Measurements from ENCODE around the gene PABPN1. TPM values are rescaled to one million over a fixed set of nuclear protein-coding genes. Genes with fewer than 3 reads are reported as not detected.
A peak's percentile ranks its signal among the peaks of the same experiment; 100 is the strongest.
"Not testable (repeated sequence)": the region's sequence is repeated elsewhere in the genome, so short reads cannot be mapped to it uniquely, and the experiment has no call there.

PABPN1 gene
- total RNA-seq, 1 donor from 2014 or later: 135 TPM

- intact Hi-C loops (cut with DNase I): loop anchor here (10.0 kb wide), 2 partner anchors 142 to 242 kb away; partner anchors contain the start of genes AP1G2 and NGDN
- no peak for DNase-seq (ENCODE audit: low spot score)
- ATAC-seq: no peak
Measured at GRCh38 chr14:23322568-23323517, 1.6 kb downstream of the PABPN1 start.

GRCh38 chr14:23323838-23324454 is 2.7 kb downstream of the PABPN1 start:
- intact Hi-C loops (cut with DNase I): loop anchor here (10.0 kb wide), 2 partner anchors 141 to 241 kb away; partner anchors contain the start of genes AP1G2 and NGDN
- DNase-seq (ENCODE audit: low spot score) (no peak), ATAC-seq (no peak)

DNA sequence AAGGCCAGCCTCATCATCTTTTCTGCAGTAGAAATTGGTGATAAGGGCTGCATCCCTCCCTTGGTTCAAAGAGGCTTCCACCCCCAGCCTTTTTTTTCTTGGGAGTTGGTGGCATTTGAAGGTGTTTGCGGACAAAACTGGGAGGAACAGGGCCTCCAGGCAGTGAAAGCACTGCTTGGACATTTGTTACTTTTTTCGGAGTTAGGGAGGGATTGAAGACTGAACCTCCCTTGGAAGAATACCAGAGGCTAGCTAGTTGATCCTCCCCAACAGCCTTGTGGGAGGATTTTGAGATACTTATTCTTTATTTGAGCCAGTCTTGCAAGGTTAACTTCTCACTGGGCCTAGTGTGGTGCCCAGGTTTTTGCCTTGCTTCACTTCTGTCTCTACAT is 3.2 kb downstream of the PABPN1 start:
- no peak for DNase-seq (ENCODE audit: low spot score)
- intact Hi-C loops (cut with DNase I): loop anchor here (10.0 kb wide), 2 partner anchors 140 to 240 kb away; partner anchors contain the start of genes AP1G2 and NGDN
- no peak for ATAC-seq

DNA sequence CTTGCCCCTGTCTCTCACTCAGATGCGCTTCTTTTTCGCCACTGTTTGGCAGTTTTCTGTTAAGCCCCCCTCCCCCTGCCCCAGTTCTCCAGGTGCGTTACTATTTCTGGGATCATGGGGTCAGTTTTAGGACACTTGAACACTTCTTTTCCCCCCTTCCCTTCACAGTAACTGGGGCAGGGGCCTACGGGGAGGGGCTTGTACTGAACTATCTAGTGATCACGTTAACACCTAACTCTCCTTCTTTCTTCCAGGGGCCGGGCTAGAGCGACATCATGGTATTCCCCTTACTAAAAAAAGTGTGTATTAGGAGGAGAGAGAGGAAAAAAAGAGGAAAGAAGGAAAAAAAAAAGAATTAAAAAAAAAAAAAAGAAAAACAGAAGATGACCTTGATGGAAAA is 3.7 kb downstream of the PABPN1 start:
- no peak for ATAC-seq
- DNase-seq (ENCODE audit: low spot score): no peak
- intact Hi-C loops (cut with DNase I): loop anchor here (10.0 kb wide), 2 partner anchors 140 to 240 kb away; partner anchors contain the start of genes AP1G2 and NGDN

- intact Hi-C loops (cut with DNase I): loop anchor here (10.0 kb wide), 2 partner anchors 139 to 239 kb away; partner anchors contain the start of genes AP1G2 and NGDN
- DNase-seq (ENCODE audit: low spot score); ATAC-seq: not testable (repeated sequence)
Measured at GRCh38 chr14:23325746-23326145, 4.5 kb downstream of the PABPN1 start.

- ATAC-seq: no peak
- no peak for DNase-seq (ENCODE audit: low spot score)
- intact Hi-C loops (cut with DNase I): loop anchor here (10.0 kb wide), 2 partner anchors 138 to 238 kb away; partner anchors contain the start of genes AP1G2 and NGDN
Measured at GRCh38 chr14:23326491-23327332, 5.5 kb downstream of the PABPN1 start.

DNA sequence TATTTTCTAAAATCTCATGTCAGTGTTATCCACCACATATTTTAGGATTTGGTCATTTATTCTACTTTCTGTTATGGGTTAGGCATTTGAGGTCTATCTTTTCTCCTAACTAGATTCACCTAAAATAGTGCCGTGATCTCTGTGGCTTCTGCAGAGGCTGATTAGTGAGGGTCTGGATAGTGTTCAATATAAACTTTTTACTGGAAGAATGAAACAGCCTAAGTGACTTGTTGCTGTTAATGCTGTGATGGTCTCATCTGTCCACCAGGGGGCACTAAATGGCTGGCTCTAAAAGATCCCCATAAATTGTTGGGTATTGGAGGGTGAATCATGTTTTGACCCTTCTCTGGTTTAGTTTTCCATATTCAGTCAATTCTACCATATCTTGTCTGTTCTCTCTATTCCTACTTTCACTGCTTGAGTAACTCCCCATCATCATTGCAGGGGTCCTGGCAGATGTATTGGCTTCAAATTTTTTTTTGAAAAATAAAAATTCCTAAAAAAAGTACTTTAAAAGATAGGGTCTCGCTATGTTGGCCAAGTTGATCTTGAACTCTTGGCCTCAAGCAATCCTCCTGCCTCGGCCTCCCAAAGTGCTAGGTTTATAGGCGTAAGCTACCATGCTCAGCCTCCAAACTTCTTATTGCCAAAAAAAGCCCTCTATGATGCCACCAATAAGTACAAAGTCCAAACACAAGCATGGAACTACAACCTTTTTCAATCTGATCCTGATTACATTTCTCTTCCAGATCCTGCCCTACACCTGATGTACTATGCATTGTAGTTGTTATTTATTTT is 6.9 kb downstream of the PABPN1 start:
- ATAC-seq: peak; percentile 83
- intact Hi-C loops (cut with DNase I): loop anchor here (2.0 to 10.0 kb wide), 3 partner anchors 53 to 237 kb away; partner anchors contain the start of genes AP1G2 and NGDN
- peak; percentile 84 for DNase-seq (ENCODE audit: low spot score)

DNA sequence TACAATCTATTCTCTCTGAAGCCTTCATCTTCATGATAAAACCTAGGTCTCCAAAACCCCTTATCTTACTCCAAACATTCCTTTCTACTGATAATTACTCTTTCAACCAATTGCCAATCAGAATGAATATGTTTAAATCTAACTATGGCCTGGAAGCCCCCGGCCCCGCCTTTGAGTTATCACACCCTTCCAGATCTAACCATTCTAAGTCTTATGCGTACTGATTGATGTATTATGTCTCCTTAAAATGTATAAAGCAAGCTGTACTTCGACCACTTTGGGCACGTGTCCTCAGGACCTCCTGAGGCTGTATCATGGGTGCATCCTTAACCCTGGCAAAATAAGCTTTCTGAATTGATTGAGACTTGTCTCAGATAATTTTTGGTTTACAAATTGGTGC is 14.4 kb downstream of the PABPN1 start:
- ATAC-seq (no peak), DNase-seq (ENCODE audit: low spot score) (no peak)
- intact Hi-C loops (cut with DNase I): no loop called here

DNA sequence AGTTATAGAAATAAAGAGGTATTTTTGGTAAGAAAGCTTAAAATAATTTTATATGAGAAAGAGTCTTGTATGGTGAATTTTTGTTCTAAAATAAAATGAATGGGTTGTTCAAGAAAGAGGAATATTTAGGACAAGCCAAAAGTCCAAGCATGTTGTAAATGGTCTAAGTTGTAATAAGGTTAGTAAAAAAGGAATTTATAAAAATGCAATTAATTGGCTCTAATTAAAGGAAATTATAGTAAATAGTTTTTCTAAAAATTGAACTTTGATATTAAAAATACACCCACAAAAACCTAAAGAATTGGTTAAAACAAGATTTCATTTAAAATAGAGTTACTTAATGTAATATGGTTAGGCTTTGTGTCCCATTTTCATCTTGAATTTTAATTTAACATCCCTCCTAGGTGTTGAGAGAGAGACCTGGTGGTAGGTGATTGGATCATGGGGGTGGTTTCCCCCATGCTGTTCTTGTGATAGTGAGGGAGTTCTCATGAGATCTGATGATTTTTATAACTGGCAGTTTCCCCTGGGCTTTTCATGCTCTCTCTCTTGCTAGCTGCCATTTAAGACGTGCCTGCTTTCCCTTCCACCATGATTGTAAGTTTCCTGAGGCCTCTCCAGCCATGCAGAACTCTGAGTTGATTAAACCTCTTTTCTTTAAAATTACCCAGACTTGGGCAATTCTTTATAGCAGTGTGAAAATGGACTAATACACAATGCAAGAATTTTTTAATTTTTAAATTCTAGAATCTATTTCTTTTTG is 18.4 kb downstream of the PABPN1 start:
- intact Hi-C loops (cut with DNase I): no loop called here
- ATAC-seq: no peak

GRCh38 chr14:23344481-23344880 is 23.2 kb downstream of the PABPN1 start:
- intact Hi-C loops (cut with DNase I): no loop called here
- ATAC-seq: no peak

More for the DNA sequence above, 18.4 kb downstream of the PABPN1 start:
- DNase-seq (ENCODE audit: low spot score): no peak

DNA sequence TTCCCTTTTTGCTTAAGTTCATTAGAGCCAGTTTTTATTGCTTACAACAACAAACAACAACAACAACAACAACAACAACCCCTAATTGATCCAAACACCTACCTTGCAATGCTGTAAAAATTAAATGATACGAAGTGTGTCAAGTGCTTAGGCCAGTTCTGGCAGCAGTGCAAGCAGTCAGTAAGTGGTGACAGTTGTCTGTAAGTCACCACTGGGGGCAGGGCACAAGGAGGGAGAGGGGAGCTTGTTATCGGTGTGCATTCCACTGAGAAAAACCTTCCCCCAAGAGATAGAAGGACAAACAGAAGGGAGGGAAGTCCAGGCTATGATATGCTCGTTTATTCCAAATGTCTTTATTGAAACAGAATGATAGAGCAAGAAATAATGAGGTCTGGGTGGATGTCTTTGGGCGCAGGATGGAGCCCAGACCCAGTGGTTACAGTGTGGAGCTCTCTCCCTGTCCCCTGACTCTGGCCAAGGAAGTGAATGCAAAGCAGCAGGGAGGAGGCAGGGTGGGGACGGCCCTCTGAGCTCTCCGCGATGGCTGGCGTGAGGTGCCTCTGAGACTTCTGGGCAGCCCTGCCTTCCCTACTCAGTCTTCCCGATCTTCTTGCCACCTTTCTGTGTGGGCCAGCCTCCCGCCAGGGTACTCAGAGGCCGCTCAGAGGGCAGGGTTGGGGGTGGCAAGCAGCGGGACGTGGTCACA is 24.9 kb downstream of the PABPN1 start:
- ATAC-seq (peak; percentile 9), DNase-seq (ENCODE audit: low spot score) (no peak)
- intact Hi-C loops (cut with DNase I): no loop called here

More at GRCh38 chr14:23344481-23344880, 23.2 kb downstream of the PABPN1 start:
- no peak for DNase-seq (ENCODE audit: low spot score)

DNA sequence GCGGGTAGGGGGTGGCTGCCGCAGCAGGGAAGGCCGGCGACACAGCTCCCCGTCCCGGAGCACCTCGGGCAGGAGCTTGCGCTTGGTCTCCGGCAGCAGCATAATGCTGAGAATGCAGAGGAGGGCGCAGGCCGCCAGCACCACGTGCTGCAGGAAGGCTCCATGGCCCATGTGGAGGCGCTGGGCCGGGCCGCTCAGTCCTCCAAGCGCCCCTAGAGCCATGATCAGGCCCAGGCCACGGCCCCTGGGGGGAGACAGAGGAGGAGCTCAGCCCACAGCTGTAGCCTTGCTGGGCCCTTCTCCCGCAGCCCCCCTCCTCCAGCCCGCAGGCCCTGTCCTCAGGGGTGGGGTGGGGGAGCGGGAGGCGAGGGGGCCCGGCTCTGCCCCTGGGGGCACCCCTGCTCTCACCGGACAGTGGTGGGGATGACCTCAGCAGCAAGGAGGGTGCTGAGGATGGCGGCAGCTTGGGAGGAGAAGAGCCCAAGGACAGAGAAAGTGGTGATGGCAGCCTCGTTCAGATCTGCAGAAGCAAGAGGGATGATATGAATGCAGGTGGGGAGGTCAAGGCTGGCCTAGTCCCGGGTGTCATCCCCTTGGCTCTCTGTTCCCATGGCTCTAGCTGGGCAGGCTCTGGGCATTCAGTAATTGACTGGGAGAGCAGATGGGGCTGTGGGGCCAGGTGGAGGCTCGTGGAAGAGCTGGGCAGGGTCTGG is 25.6 kb downstream of the PABPN1 start:
- DNase-seq (ENCODE audit: low spot score): no peak
- ATAC-seq: peak; percentile 28
- intact Hi-C loops (cut with DNase I): no loop called here

DNA sequence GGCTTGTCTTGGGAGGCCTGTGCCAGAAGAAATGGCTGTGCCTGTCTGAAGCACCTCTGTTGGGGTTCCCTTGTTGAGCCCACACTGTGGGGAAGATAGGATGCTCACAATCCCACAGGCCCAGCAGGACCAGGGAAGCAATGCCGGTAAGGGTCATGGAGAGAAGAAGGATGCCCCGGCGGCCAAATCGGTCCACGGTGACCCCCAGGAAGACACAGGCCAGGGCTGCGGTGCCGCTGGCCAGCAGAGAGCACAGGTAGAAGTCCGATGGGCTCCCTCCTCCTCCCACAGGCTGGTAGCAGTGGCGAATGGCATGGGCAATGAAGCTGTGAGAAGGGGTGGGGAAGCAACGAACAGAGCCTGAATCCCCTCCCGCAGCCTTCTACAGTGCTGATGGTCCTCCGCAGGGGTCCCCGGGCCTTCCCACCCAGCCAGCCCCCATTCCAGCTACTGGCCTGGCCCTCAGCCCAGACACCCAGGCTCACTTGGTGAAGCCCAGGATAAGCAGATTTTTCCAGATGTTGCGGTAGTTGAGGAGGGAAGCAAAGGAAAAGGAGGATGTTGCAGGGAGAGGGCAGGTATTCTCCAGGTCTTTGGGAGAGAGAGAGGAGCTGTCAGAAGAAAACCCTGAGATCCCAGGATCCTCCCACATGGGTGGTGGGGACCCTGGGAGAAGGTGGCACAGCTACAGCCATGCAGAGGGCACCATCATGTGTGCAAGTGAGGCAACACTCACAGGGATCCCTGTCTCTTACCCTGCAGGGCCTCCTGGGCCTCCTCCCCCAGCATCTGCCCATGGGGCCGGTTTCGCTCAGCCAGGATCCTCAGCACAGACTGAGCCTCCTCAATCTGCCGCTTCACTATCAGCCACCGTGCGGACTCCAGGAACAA is 26.4 kb downstream of the PABPN1 start:
- intact Hi-C loops (cut with DNase I): no loop called here
- DNase-seq (ENCODE audit: low spot score): no peak
- no peak for ATAC-seq

GRCh38 chr14:23348297-23348655 is 27.0 kb downstream of the PABPN1 start:
- ATAC-seq: no peak
- no peak for DNase-seq (ENCODE audit: low spot score)
- intact Hi-C loops (cut with DNase I): no loop called here

GRCh38 chr14:23349156-23349845 is 28.0 kb downstream of the PABPN1 start:
- ATAC-seq (no peak), DNase-seq (ENCODE audit: low spot score) (no peak)
- intact Hi-C loops (cut with DNase I): no loop called here
